GM12878 (cell line): Measurements from ENCODE around the gene TRABD. TPM values are rescaled to one million over a fixed set of nuclear protein-coding genes. Genes with fewer than 3 reads are reported as not detected.
"Not testable (repeated sequence)": the region's sequence is repeated elsewhere in the genome, so short reads cannot be mapped to it uniquely, and the experiment has no call there.

Experiments used
- ATAC-seq: fragments of 200-7000 bp; cut with Tn5 transposase; 3 replicates; pipeline ENCODE4 v1.9.1; 2020; ENCODE audit warnings: mild to moderate bottlenecking, moderate library complexity
- BruUV-seq: library from RNA; stranded (reverse); fragments of 400-500 nt; replicated peaks from 2 replicates; lab custom pipeline; 2021; lab: Mats Ljungman, UMichigan
- CTCF ChIA-PET: fragments of 300-600 bp; sonication (Branson Sonifier 250); formaldehyde crosslinking; extraction: SDS; loops from one replicate; lab custom pipeline; 2021; ENCODE audit warnings: inconsistent platforms; lab: Yijun Ruan, JAX
- POLR2A ChIA-PET: fragments of 350-600 bp; formaldehyde crosslinking; extraction: SDS; loops from one replicate; lab custom pipeline; 2021; ENCODE audit warnings: inconsistent platforms; lab: Charles Lee
- RAD21 ChIA-PET: fragments of 300-600 bp; sonication (Branson Sonifier 250); formaldehyde crosslinking; loops from one replicate; lab custom pipeline; 2023; ENCODE audit warnings: antibody characterized with exemption; ENCODE audit not compliant: unreplicated experiment; lab: Charles Lee
- SMC1A ChIA-PET: fragments of 300-600 bp; sonication (Branson Sonifier 250); formaldehyde crosslinking; loops from one replicate; lab custom pipeline; 2023; ENCODE audit not compliant: unreplicated experiment, uncharacterized antibody; lab: Charles Lee
- DNase-seq: peaks from one replicate; pipeline ENCODE4 v3.0.0-alpha.2; 2011; ENCODE audit warnings: low read depth, low spot score
- FAIRE-seq: peaks from 3 replicates; lab custom pipeline; 2011; peaks lifted over from hg19 to GRCh38; lab: Jason Lieb, UNC
- H2AFZ ChIP-seq: 2 replicates; pipeline ENCODE4 v1.6.0; 2011; ENCODE audit warnings: low read depth, low read length, control low read depth; ENCODE audit not compliant: control insufficient read depth
- H3K27ac ChIP-seq: 2 replicates; pipeline ENCODE4 v1.5.1; 2011; ENCODE audit warnings: control low read depth; ENCODE audit not compliant: control insufficient read depth, insufficient read depth
- H3K27me3 ChIP-seq, 2 experiments: replicated peaks in 1 of 2; 2 replicates each; pipeline versions ENCODE4 v1.6.0 to v1.6.1; 2011; ENCODE audit warnings: low read length in 1 of 2; ENCODE audit not compliant: control insufficient read depth in 2 of 2, insufficient read depth in 2 of 2
- H3K36me3 ChIP-seq, 2 experiments: 2 replicates each; pipeline ENCODE4 v1.5.1; 2011; ENCODE audit warnings: low read length in 1 of 2; ENCODE audit not compliant: control insufficient read depth in 2 of 2, insufficient read depth in 2 of 2
- H3K4me1 ChIP-seq: 2 replicates; pipeline ENCODE4 v1.6.1; 2011; ENCODE audit warnings: mild to moderate bottlenecking, low read length, moderate library complexity, mixed read lengths; ENCODE audit not compliant: control insufficient read depth, insufficient read depth
- H3K4me2 ChIP-seq: 2 replicates; pipeline ENCODE4 v1.6.0; 2011; ENCODE audit warnings: control low read depth; ENCODE audit not compliant: control insufficient read depth, insufficient read depth
- H3K4me3 ChIP-seq: fragments of 200-600 bp; sonication (generic); 2 replicates; pipeline ENCODE4 v1.5.1; 2016
- H3K79me2 ChIP-seq: 2 replicates; pipeline ENCODE4 v1.6.0; 2011; ENCODE audit warnings: low read length; ENCODE audit not compliant: control insufficient read depth, insufficient read depth
- H3K9ac ChIP-seq: 2 replicates; pipeline ENCODE4 v1.8.0; 2011; ENCODE audit warnings: low read length, control low read depth, mixed read lengths; ENCODE audit not compliant: control insufficient read depth, insufficient read depth
- H3K9me3 ChIP-seq: replicated peaks from 3 replicates; pipeline ENCODE4 v1.5.1; 2011; ENCODE audit warnings: mild to moderate bottlenecking, low read length; ENCODE audit not compliant: control insufficient read depth, insufficient read depth
- H4K20me1 ChIP-seq: 2 replicates; pipeline ENCODE4 v1.6.0; 2011; ENCODE audit not compliant: control insufficient read depth, insufficient read depth
- TARDBP ChIP-seq: IDR thresholded peaks from 2 replicates; pipeline ENCODE4 v1.6.1; 2016; ENCODE audit warnings: borderline replicate concordance
- WGBS: methylation state at CpG from one replicate; pipeline ENCODE4 v1.1.6; 2016; ENCODE audit warnings: low lambda C conversion rate; ENCODE audit not compliant: insufficient replicate concordance, insufficient coverage; ENCODE audit errors: missing lambda C conversion rate; 5-methylcytosine and 5-hydroxymethylcytosine counted together
- in situ Hi-C: fragments of 300-500 bp; cut with MboI; formaldehyde crosslinking; loops from 9 replicates; pipeline ENCODE4 v1.14.3; 2018; ENCODE audit warnings: mixed read lengths
- intact Hi-C: fragments of 100-400 bp; cut with micrococcal nuclease; formaldehyde crosslinking; loops from one replicate; pipeline ENCODE4 v1.14.2; 2022; ENCODE audit not compliant: unreplicated experiment
- polyA plus RNA-seq, 11 experiments: library from polyadenylated mRNA; depleted of rRNA in 4 of 11; unstranded in 6 of 11; stranded (reverse) in 5 of 11; fragments of >200 nt; fragmentation: Nextera tagmentation in 4 of 11; fragmentation: Illumina TruSeq in 1 of 11; extraction: Ambion mirVana in 4 of 11; extraction: Trizol in 1 of 11; gene quantifications; 1 replicate in 1 of 11; 2 replicates in 10 of 11; pipeline versions ENCODE4 v1.2.1 to v1.2.3, GENCODE V29; 2011 to 2016; ENCODE audit warnings: inconsistent platforms in 2 of 11, missing spikeins in 2 of 11, low read depth in 1 of 11
- total RNA-seq, 4 experiments: library from RNA; depleted of rRNA in 3 of 4; stranded (reverse); fragments of >200 nt in 3 of 4; fragmentation: Illumina TruSeq in 1 of 4; extraction: Trizol in 1 of 4; gene quantifications; 2 replicates each; pipeline versions ENCODE4 v1.2.1 to v1.2.3, GENCODE V29; 2013 to 2021

TRABD gene
- total and polyA plus RNA-seq, 10 of the 15 experiments (the other 5 are each of a cell fraction or from before 2014, with no cell fraction given), result 0.43 to 116 (median 58.1) TPM

DNA sequence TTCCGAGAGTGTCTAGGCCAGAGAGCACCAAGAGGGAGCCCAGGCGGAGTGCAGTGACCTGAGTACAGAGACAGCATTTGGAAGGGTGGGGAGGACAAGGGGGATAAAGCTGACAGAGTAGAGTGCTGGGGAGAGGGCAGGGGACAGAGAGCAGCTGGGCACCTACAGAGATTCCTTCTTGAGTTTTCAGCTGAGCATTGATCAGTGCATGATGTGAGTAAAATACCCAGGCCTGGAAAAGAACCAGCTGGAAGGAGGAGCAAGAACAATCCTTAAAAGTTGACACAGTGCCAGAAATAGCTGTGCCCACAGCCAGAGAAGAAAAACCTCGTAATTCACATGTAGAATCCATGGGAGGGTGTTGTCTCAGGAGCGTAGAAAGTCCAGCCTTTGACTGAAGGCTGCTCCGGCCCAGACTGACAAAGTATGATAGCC is 49.1 kb upstream of the TRABD start:
- ChIA-PET RAD21 (interaction anchor here (1.1 kb wide), 1 partner anchor 206 kb away, joined by 3 read pairs; no protein-coding TSS in a partner anchor), SMC1A (no interaction called here), CTCF (no interaction called here), POLR2A (interaction anchor here (0.6 kb wide), 1 partner anchor 100 kb away, joined by 3 read pairs; no protein-coding TSS in a partner anchor)
- in situ Hi-C loops, result no loop called here
- Histone ChIP-seq H3K4me3 (no peak overlapping the region), H3K27me3 (no peaks in the 10 kb centered on the region; a peak in 2 of 4 replicates), H3K9ac (no peak overlapping the region), H3K27ac (no peak overlapping the region), H3K79me2 (no peaks in the 10 kb centered on the region), H2AFZ (no peak overlapping the region), H3K36me3 (no peaks in the 10 kb centered on the region), H3K9me3 (no peaks in the 10 kb centered on the region), H4K20me1 (no peaks in the 10 kb centered on the region), H3K4me2 (no peak overlapping the region)
- DNase-seq (no peak), ATAC-seq (no peak), FAIRE-seq (no peak)
- 34% methylated on average over 5 of the region's 5 CpGs for WGBS
- no TSS peak for BruUV-seq
- no peak for TF ChIP-seq TARDBP
- TF ChIP-seq, all 136 proteins: peak for 0
- intact Hi-C loops, result no loop called here
- H3K4me1 ChIP-seq, result peaks cover 3% of the 10 kb centered on the region; the same call in 1 of the 2 replicates

DNA sequence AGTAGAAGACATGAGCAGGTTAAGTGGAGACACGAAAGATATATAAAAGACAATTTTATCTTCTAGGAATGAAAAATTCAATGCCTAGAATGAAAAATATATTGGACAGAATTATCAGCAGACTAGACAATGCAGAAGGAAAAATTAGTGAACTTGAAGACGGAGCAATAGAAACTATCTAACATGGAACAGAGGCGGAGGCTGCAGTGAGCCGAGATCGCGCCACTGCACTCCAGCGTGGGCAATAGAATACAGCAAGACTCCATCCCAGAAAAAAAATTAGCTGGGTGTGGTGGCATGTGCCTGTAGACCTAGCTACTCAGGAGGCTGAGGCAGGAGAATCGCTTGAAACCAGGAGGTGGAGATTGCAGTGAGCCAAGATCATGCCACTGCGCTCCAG is 48.4 kb upstream of the TRABD start:
- H3K9me3 ChIP-seq, CTCF ChIA-PET, H3K27me3 ChIP-seq, H3K79me2 ChIP-seq, H3K4me3 ChIP-seq, SMC1A ChIA-PET, BruUV-seq, POLR2A ChIA-PET, ATAC-seq, DNase-seq, in situ Hi-C loops, H3K36me3 ChIP-seq, H2AFZ ChIP-seq, H3K4me2 ChIP-seq, H4K20me1 ChIP-seq, H3K27ac ChIP-seq, intact Hi-C loops, H3K4me1 ChIP-seq, FAIRE-seq, H3K9ac ChIP-seq: not testable (repeated sequence)
- WGBS, result 80% methylated on average over 9 of the region's 9 CpGs
- RAD21 ChIA-PET, result interaction anchor here (1.1 kb wide), 1 partner anchor 206 kb away, joined by 3 read pairs; no protein-coding TSS in a partner anchor
